DMS153 (cell line): Measurements from ENCODE around the gene MAP3K10.

ENCODE experiments used
- DNase-seq: peaks from one replicate; lab custom pipeline; 2025; lab: John Stamatoyannopoulos, UW

Gene MAP3K10

DNA sequence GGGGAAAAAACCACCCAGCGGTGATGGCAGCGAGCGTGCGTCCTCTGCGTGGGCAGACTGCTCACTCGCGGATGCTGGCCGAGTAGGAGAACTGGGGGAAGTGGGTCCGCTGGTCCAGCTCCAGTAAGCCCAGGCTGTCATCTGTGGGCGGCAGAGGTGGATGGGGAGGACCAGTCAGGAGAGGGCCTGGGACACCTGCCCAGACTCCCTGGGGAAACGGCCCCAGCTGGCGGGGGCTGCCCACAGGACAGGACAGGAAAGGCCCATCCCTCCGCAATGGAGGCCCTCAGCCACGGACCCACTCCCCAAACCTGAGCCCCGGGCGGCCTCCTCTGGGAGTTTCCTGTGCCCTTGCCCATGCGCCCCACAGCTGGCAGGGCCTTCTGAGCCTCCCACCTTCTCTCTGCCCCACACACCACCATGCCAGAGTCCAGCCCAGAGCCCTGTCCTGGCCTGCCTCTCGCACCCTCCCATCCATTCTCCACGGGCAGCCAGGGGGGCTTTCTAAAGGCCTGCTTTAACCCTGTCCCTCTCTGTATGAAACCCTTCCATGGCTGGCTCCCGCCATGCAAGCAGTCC lies 42.7 kb downstream of the MAP3K10 start:
- no peak for DNase-seq

DNA sequence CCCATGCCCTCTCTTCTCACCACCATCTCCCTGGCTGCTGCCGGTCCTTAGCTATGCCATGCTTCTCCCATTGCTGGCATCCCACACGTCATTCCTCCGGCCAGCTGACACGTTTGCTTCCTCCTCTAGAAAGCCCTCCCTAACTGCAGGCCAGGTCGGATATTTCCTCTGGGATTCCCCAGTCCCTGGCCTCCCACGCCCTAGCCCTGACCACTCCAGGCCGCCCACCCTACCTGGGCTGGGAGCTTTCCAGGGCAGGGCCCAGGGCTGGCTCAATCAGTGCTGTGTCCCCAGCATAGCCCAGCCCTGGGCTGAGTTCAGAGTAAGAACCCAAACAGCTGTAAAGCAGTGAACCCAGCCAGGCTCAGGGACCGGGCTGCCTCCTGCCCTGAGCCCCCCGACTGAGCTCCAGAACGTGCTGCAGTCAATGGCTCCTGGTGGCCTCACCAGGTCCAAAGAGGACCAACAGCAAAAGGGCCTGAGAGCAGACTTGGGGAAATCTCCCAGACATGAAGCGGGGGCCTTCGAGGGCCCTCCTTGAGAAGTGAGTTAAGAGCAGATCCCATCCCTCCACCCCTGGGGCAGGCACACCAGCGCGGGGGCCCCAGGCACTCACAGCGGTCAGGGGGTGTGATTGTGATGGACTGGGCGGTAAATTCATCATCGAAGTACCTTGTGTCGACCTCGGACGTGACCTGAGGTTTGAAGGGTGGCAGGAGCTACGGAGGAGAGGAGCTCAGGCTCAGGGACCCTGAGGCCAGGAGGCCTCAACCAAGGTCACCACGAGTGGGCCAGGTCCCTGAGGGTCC lies 43.4 kb downstream of the MAP3K10 start:
- DNase-seq: no peak

GRCh38 chr19:40235238-40236025 lies 44.2 kb downstream of the MAP3K10 start:
- no peak for DNase-seq

DNA sequence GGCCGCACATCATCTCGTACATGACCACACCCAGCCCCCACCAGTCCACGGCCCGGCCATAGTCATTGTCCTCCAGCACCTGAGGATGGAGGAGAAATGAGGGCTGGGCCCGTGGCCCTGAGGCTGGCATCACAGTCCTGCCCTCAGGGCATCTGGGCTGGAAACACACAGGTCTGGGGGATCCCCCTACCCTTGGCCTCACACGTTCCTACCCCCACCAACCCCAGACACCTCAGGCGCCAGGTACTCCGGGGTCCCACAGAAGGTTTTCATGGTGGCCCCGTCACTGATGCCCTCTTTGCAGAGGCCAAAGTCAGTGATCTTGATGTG lies 44.8 kb downstream of the MAP3K10 start:
- no peak for DNase-seq

- DNase-seq: no peak
Measured at GRCh38 chr19:40236366-40236765, 45.1 kb downstream of the MAP3K10 start.

DNA sequence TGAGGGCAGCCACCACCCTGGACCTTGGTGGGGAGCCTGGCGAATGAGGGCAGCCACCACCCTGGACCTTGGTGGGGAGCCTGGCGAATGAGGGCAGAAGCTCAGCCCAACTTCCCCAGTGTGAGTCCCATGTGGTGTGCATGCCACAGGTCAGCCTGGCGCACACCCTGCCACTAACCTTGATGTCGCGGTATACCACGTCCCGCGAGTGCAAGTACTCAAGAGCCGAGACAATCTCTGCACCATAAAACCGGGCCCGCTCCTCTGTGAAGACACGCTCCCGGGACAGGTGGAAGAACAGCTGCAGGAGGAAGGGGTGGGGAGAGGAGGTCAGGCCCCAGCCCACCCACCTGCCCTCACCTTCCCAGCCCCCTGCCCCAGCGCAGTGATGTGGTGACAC lies 46.6 kb downstream of the MAP3K10 start:
- DNase-seq: no peak

- DNase-seq: no peak
Measured at GRCh38 chr19:40238775-40239174, 47.5 kb downstream of the MAP3K10 start.

- DNase-seq: no peak
Measured at GRCh38 chr19:40239415-40240226, 48.4 kb downstream of the MAP3K10 start.

GRCh38 chr19:40240332-40240731 lies 49.1 kb downstream of the MAP3K10 start:
- no peak for DNase-seq

DNA sequence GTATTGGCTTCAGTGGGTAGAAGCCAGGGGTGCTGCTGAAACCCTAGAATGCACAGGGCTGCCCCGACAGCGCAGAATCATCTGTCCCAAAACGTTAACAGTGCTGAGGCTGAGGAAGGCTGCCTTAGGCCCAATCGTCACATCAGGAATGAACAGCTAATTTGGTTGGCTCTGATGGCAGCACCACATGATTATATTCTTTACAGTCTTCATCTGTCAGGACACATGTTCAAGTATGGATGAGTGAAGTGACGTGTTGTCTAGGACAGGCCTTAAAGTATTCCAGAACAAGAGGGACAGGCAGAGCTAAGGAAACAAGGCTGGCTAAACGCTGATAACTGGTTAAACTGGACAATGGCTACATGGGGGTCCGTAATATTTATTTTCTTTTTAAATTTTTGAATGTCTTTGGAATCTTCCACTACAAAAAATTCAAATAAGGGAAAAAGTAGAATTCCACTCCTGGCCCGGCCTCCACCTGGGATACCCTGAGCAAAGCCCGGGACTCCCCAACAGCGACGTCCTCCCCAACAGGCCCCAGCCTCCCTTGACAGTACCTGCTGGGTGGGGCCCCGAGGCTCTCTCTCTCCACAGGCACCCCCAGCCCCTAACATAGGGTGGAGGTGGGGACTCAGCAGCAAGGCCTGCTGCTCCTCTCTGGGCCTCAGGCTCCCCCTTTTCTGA lies 50.0 kb downstream of the MAP3K10 start:
- DNase-seq: no peak

- DNase-seq: no peak
Measured at GRCh38 chr19:40241809-40242384, 50.7 kb downstream of the MAP3K10 start.

DNA sequence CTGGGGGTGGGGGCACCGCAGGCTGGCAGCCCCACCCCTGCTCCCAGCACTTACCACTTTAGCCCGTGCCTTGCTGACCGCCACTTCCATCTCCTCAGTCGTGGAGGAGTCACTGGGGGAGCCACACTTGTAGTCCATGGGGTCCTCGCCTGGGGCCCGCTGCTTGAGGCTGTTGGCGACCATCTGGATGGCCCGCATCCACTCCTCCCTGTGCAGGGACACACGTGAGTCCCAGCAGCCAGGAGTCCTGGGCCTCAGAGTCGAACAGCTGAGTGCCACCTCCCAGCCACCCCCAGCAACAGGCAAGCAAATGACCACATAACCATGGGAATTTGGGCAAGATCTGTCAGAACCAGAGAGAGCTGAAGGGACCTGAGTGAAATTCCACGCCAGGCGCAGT lies 51.3 kb downstream of the MAP3K10 start:
- DNase-seq: no peak

DNA sequence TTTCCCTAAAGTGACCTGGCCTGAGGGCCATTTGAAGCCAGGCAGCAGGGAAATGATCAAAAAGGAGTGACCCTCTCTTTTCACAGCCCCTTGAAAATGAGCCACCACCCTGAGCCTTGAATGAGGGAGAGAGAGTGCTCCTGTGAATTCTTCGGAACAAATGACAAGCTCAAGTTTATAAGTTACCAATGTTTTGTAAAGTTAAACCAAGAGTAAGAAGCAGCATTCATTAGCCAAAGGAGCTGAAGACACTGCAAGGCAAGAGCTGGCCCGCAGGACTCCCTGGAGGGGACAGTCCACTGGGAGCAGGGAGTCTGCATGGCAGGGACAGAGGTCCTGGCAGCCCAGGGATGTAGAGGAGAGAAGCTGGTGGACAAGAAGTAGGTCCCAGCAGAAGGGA lies 52.0 kb downstream of the MAP3K10 start:
- no peak for DNase-seq

DNA sequence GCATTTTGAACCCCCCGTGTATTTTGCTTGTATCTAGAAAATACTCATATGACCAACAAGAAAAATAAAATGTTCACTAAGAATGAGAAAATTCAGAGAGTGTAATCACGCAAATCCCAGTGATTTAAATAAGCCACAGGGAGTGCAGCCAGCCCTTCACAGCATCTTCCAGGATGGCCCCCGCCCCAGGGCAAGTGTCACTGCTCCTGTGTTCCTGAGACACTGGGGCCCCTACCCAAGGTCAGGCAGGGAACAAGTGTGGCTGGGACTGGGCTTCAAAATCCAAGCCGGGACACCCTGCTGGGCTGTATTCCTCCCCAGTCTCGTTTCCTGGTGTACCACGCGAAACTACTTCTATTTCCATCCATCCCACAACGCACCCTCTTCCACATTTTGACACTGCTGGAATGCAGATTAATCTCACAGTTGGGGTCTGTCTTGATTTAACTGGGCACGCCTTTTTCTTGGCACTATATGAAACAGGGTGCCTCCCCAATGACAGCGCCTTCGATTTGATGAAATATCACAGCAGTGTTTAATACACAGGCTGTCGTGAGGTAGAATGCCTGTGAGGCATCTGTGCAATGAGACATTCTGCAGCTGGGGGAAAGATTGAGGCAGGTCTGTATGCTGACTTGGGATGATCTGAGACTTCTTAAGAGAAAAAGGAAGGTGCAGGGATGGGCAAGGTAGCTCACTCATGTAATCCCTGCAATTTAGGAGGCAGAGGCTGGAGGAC lies 53.5 kb downstream of the MAP3K10 start:
- DNase-seq: no peak

DNA sequence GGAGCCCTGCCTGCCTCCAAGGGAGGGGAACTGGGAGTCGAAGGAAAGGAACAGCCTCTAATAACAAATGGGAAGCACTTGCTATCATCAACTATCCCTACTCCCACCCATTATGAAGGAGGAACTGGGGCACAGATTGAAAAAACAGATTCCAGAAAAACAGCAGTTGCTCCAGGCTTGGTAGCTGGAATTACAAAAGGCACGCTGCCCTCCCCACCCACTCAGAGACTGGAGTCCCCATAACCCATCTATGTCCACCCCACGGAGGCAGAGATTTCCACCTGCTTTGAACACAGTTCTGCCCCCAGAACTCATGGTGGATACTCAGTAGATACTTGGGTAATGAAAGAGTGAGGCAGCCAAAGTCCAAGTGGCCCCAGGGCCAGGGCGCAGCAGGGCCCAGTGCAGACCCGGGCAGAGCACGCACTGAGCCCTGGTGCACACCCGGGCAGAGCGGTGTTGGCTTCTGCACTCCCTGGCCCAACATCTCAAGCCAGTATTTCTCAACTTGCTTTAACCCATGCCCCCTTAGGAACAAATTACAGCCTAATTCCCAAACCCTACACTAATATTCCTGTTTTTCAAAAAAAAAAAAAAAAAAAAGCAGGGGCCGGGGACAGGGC lies 54.4 kb downstream of the MAP3K10 start:
- no peak for DNase-seq

GRCh38 chr19:40246292-40247073 lies 55.3 kb downstream of the MAP3K10 start:
- DNase-seq: no peak

DNA sequence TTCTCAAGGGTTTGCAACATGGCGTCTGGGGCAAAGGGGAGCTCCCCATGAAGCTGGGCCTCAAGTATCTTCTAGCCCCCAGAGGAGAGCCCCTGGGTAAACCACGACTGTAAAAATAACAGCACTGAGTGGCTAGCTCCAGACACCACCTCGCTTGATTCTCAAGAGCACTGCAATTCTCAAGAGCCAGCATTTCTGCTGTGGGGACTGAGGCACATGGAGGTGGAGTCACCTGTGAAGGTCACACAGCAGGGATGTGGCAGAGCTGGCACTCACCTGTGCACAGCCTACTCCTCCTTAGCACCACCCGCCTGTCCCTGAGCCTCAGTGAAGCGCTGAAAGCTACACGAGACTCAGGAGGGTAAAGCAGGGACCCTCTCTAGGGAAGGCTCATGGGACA lies 56.0 kb downstream of the MAP3K10 start:
- DNase-seq: no peak

DNA sequence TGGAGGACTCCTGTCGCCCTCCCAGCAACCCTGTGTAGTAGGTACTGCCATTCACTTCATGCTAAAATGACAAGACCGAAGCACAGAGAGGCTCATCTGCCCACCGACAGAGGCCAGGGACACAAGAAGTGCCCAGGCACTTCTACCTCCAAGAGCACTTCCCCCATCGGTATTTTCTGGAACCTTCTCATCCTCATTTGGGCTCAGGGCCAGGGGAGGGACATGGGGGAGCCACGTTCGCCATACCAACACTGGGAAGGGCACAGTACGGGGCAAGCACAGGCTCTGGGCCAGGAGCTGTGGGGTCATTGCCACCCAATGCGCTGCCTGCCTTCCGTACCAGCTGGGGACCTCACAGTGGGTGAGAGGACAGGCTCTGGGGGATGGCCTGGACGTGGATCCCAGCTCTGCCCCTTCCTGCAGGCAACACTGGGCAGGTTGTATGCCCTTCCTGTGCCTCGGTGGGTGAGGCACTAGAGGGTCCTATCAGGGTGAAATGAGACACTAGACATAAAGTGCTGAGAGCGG lies 56.6 kb downstream of the MAP3K10 start:
- DNase-seq: no peak

- no peak for DNase-seq
Measured at GRCh38 chr19:40249201-40249600, 58.0 kb downstream of the MAP3K10 start.
